K562 (cell line): ENCODE measurements around the gene FBXW10B.
"Not testable (repeated sequence)": the region's sequence is repeated elsewhere in the genome, so short reads cannot be mapped to it uniquely, and the experiment has no call there.

Experiments used
- PHF8 ChIP-seq: fragments of 200-600 bp; sonication (generic); IDR thresholded peaks from 2 replicates; pipeline ENCODE4 v1.6.1; 2012; ENCODE audit warnings: mixed run types, mild to moderate bottlenecking, inconsistent platforms, low read length, moderate library complexity, borderline replicate concordance
- POLR2A ChIP-seq: fragments of 450-650 bp; conservative IDR thresholded peaks from 2 replicates; pipeline ENCODE4 v1.6.1; 2016
- TEAD2 ChIP-seq: fragments of 450-650 bp; IDR thresholded peaks from 2 replicates; pipeline ENCODE4 v1.6.1; 2016; ENCODE audit warnings: missing genetic modification characterization, control low read depth, missing compliant biosample characterization
- THRB ChIP-seq: fragments of 450-650 bp; formaldehyde crosslinking; conservative IDR thresholded peaks from 2 replicates; pipeline ENCODE4 v1.4.0; 2022; ENCODE audit warnings: mild to moderate bottlenecking, missing genetic modification characterization
- YY1 ChIP-seq, 3 experiments: IDR thresholded peaks; 2 replicates each; pipeline ENCODE4 v1.6.1; 2011; ENCODE audit warnings: low read length in 2 of 3, mild to moderate bottlenecking in 2 of 3, moderate library complexity in 2 of 3, borderline replicate concordance in 1 of 3, control low read depth in 1 of 3, low read depth in 1 of 3; ENCODE audit not compliant: insufficient read depth in 3 of 3, insufficient replicate concordance in 2 of 3, control insufficient read depth in 1 of 3, insufficient read length in 1 of 3; ENCODE audit errors: extremely low read depth in 1 of 3

GRCh38 chr17:15654401-15654800, 34.9 kb upstream of the FBXW10B start:
- not testable (repeated sequence) for TF ChIP-seq YY1 (IDR thresholded peaks at IDR 0.05; ENCODE audit: borderline replicate concordance in 1 of 3, control insufficient read depth in 1 of 3, extremely low read depth in 1 of 3, insufficient read depth in 3 of 3, insufficient read length in 1 of 3, insufficient replicate concordance in 2 of 3, low read depth in 1 of 3, low read length in 2 of 3); THRB (CRISPR knock-in tag); POLR2A; TEAD2 (tag); PHF8
